ENCODE data around the gene SYNE4. TPM values are rescaled to one million over a fixed set of nuclear protein-coding genes. Genes with fewer than 3 reads are reported as not detected.
A peak's percentile ranks its signal among the peaks of the same experiment; 100 is the strongest.
"Not testable (repeated sequence)": the region's sequence is repeated elsewhere in the genome, so short reads cannot be mapped to it uniquely, and the experiment has no call there.

SYNE4 gene
- total RNA-seq, 1 experiment from 2014 or later, result 48.5 TPM

- Histone ChIP-seq H3K36me3 (ENCODE audit: control insufficient read depth, insufficient read depth, low read length) (no peaks in the 10 kb centered on the region), H3K27me3 (replicated peaks; ENCODE audit: control insufficient read depth, insufficient read depth, low read length) (no peaks in the 10 kb centered on the region), H3K9me3 (no peaks in the 10 kb centered on the region), H3K4me3 (ENCODE audit: low read depth, low read length) (no peak overlapping the region), H3K4me1 (peaks cover 22% of the 10 kb centered on the region)
- CTCF ChIA-PET, result no interaction called here
- Mint-ChIP-seq H3K27ac (ENCODE audit: unreplicated experiment) (no peak overlapping the region), H3K4me3 (ENCODE audit: unreplicated experiment) (no peak overlapping the region), H3K27me3 (ENCODE audit: insufficient read depth, unreplicated experiment) (no peaks in the 10 kb centered on the region), H3K9me3 (ENCODE audit: unreplicated experiment) (no peaks in the 10 kb centered on the region), H3K4me1 (ENCODE audit: low read depth, unreplicated experiment) (peaks cover 29% of the 10 kb centered on the region), H3K36me3 (ENCODE audit: insufficient read depth, unreplicated experiment) (peaks cover 29% of the 10 kb centered on the region)
- BruUV-seq (replicated peaks), result no TSS peak
- TF ChIP-seq CTCF (IDR thresholded peaks at IDR 0.05; ENCODE audit: insufficient read depth in 1 of 2, low read depth in 1 of 2, low read length in 1 of 2, severe bottlenecking in 1 of 2, unreplicated experiment in 1 of 2), result no peak
- DNase-seq, result no peak
- POLR2A ChIA-PET, result no interaction called here
- intact Hi-C loops (cut with micrococcal nuclease; ENCODE audit: unreplicated experiment), result no loop called here
Observed at GRCh38 chr19:36043952-36044351, 35.3 kb upstream of the SYNE4 start.

GRCh38 chr19:36041831-36042230 is 33.2 kb upstream of the SYNE4 start:
- H3K36me3 Mint-ChIP-seq (ENCODE audit: insufficient read depth, unreplicated experiment), result peaks cover 35% of the 10 kb centered on the region
- no peak for TF ChIP-seq CTCF (IDR thresholded peaks at IDR 0.05; ENCODE audit: insufficient read depth in 1 of 2, low read depth in 1 of 2, low read length in 1 of 2, severe bottlenecking in 1 of 2, unreplicated experiment in 1 of 2)
- peak; percentile 75 to 81 for DNase-seq
- peaks cover 29% of the 10 kb centered on the region for H3K4me1 Mint-ChIP-seq (ENCODE audit: low read depth, unreplicated experiment)
- H3K27me3 ChIP-seq (replicated peaks; ENCODE audit: control insufficient read depth, insufficient read depth, low read length), result no peaks in the 10 kb centered on the region
- no peak overlapping the region for H3K4me3 ChIP-seq (ENCODE audit: low read depth, low read length)
- H3K9me3 Mint-ChIP-seq (ENCODE audit: unreplicated experiment), result no peaks in the 10 kb centered on the region
- H3K9me3 ChIP-seq, result no peaks in the 10 kb centered on the region
- CTCF ChIA-PET, result interaction anchor here (0.6 to 1.2 kb wide), 6 partner anchors 9 to 1036 kb away, joined by 3 to 9 read pairs (median 4); partner anchors contain the start of gene SYNE4
- no peaks in the 10 kb centered on the region for H3K36me3 ChIP-seq (ENCODE audit: control insufficient read depth, insufficient read depth, low read length)
- POLR2A ChIA-PET, result interaction anchor here (0.6 to 1.1 kb wide), 8 partner anchors 8 to 73 kb away, joined by 3 to 15 read pairs (median 4); partner anchors contain the start of genes ALKBH6, POLR2I, SYNE4 and TBCB
- peak overlapping the region; percentile 91 for H3K27ac Mint-ChIP-seq (ENCODE audit: unreplicated experiment)
- intact Hi-C loops (cut with micrococcal nuclease; ENCODE audit: unreplicated experiment), result loop anchor here (1.0 kb wide), 1 partner anchor 12 kb away; the partner anchor contains the start of genes THAP8 and WDR62
- H3K4me3 Mint-ChIP-seq (ENCODE audit: unreplicated experiment), result peak overlapping the region; percentile 35
- H3K4me1 ChIP-seq, result peaks cover 22% of the 10 kb centered on the region
- no peaks in the 10 kb centered on the region for H3K27me3 Mint-ChIP-seq (ENCODE audit: insufficient read depth, unreplicated experiment)
- no TSS peak for BruUV-seq (replicated peaks)

- H3K27me3 Mint-ChIP-seq (ENCODE audit: insufficient read depth, unreplicated experiment); intact Hi-C loops (cut with micrococcal nuclease; ENCODE audit: unreplicated experiment); H3K36me3 ChIP-seq (ENCODE audit: control insufficient read depth, insufficient read depth, low read length); H3K27me3 ChIP-seq (replicated peaks; ENCODE audit: control insufficient read depth, insufficient read depth, low read length); BruUV-seq (replicated peaks); H3K9me3 Mint-ChIP-seq (ENCODE audit: unreplicated experiment); DNase-seq; H3K4me3 ChIP-seq (ENCODE audit: low read depth, low read length); H3K9me3 ChIP-seq: not testable (repeated sequence)
- Mint-ChIP-seq H3K27ac (ENCODE audit: unreplicated experiment) (peak overlapping the region; percentile 91), H3K4me3 (ENCODE audit: unreplicated experiment) (peak overlapping the region; percentile 35), H3K4me1 (ENCODE audit: low read depth, unreplicated experiment) (peaks cover 29% of the 10 kb centered on the region), H3K36me3 (ENCODE audit: insufficient read depth, unreplicated experiment) (peaks cover 35% of the 10 kb centered on the region)
- ChIA-PET CTCF (interaction anchor here (0.8 to 1.2 kb wide), 2 partner anchors 33 to 1035 kb away, joined by 5 to 9 read pairs; partner anchors contain the start of gene SYNE4), POLR2A (interaction anchor here (0.8 kb wide), 1 partner anchor 15 kb away, joined by 3 read pairs; no protein-coding TSS in a partner anchor)
- H3K4me1 ChIP-seq, result peaks cover 22% of the 10 kb centered on the region
Observed at GRCh38 chr19:36041092-36041491, 32.5 kb upstream of the SYNE4 start.

Data from Caco-2 (cell line).